GM19452 (cell line): ENCODE data around the gene HMOX2.

Experiments used
- ATAC-seq: cut with Tn5 transposase; IDR thresholded peaks from one replicate; pipeline ENCODE4 v1.9.1; 2021; ENCODE audit not compliant: unreplicated experiment

Gene HMOX2

GRCh38 chr16:4522051-4522581 is 45.9 kb downstream of the HMOX2 start:
- no peak for ATAC-seq

DNA sequence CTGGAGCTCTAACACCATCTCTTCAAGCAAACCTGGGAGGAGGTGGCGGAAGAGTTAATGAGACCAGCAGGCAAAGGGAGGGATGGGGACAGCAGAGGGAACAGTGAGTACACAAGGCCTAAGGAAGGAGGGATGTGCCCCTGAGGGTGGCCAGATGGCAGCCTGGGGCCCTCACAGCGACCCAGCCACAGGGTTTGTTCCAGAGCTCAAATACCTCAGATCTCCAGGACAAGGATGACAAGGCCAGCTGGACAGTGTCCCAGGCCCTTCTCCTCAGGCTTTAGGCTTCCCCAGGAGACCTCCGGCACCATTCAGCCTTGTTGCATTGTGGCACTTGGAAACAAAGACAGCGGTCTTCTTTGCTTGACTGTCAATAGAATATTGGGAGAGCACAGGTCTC is 47.5 kb downstream of the HMOX2 start:
- ATAC-seq, result no peak

- ATAC-seq, result no peak
Measured at GRCh38 chr16:4524571-4524970, 48.4 kb downstream of the HMOX2 start.

GRCh38 chr16:4525069-4525468 is 48.9 kb downstream of the HMOX2 start:
- no peak for ATAC-seq

GRCh38 chr16:4525634-4526277 is 49.6 kb downstream of the HMOX2 start:
- no peak for ATAC-seq

GRCh38 chr16:4529085-4530060 is 53.2 kb downstream of the HMOX2 start:
- no peak for ATAC-seq

GRCh38 chr16:4531811-4532210 is 55.6 kb downstream of the HMOX2 start:
- ATAC-seq, result no peak

DNA sequence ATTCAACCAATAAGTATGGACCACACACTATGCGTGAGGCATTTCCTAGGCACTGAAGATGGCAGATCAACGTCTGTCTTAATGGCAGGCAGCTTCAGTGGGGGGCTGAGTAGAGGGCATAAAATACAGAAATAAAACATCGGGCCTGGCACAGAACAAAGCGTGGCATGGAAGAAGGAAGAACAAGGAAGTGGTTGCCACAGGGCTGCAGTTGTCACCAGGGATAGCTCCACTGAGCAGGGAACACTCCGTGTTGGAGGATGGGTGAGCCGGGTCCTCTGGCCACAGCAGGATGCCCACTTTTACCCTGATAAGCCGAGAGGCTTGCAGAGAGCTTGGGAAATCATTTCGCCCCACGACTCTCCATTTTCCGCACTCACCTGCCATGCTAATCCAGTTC is 56.0 kb downstream of the HMOX2 start:
- ATAC-seq, result no peak

- ATAC-seq, result no peak
Measured at GRCh38 chr16:4533490-4533889, 57.3 kb downstream of the HMOX2 start.

GRCh38 chr16:4534151-4534790 is 58.1 kb downstream of the HMOX2 start:
- ATAC-seq, result no peak

- no peak for ATAC-seq
Measured at GRCh38 chr16:4535627-4536108, 59.5 kb downstream of the HMOX2 start.

DNA sequence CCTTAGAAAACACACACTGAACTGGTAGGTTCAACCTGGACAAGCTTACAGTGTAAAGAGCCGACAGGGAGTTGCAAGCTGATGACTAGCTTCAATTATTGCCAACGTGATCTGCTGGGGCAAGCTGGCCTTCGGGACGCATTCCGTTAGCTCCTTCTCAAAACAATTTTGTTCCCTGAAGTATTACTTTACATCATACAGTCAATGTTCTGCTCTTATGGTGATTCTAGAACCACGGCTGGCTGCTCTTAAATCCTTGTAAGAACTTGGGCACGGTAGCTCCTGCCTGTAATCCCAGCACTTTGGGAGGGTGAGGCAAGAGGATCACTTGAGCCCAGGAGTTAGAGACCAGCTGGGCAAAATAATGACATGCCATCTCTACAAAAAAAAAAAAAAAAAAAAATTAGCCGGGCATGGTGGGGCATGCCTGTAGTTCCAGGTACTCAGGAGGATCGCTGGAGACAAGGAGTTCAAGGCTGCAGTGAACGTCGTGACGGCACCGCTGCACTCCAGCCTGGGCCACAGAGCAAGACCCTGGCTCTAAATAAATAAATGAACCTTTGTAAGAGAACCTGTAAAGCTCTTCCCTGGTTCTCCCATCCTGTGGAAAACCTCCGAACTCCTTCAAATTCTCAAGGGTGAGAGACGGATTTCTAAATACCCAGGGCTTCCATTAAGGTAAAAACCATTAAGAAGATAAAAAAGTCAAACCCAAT is 60.4 kb downstream of the HMOX2 start:
- no peak for ATAC-seq

DNA sequence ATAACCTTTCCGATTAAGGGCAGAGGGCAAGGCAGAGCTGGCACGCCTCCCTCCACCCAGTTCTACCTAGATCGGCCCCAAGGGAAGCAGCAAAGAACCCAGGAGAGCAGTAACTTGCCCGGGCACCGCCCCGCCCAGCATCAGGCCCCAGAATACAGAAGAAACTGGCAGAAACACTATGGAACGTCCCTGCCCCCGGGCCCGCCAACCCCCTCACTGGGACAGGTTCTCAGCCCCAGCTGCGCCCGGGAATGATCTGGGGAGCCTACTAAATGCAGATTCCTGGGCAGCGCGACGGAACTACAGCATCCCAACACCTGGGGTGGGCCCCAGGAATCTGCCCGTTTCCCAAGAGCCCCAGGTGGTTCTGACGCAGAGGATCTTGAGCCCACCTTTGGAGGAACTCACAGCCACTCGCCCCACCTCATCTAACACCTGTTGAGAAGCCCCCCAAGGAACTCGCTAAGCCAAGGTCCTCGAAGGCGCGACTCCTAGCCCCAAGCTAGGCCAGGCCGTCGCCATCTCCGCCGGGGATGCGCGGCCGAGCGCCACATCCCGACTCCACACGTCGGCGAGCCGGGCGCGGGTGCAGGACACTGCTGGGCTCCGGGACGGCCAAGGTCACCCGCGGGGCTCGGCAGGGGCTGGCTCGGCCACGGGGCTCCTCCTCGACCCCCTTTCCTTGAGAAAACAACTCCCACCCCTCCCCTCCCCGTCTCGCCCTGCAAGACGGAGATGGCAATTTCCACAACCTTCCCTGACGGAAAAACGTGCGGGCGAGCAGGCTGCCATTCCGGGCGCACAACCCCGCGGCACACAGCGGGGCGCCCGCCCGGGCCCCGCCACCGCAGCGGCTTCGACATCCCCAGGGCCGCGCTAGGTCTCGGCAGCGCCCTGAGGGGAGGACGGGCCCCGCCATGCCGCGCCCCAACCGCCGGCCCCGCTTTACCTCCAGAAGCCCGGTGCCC is 61.5 kb downstream of the HMOX2 start:
- peak; percentile 20 for ATAC-seq

- ATAC-seq, result peak; percentile 61
Measured at GRCh38 chr16:4538350-4539235, 62.4 kb downstream of the HMOX2 start, which contains the start of gene CDIP1. Gene CDIP1 (minus strand): TSS chr16:4538773. CDS start chr16:4514130, 24,643 bp downstream.

DNA sequence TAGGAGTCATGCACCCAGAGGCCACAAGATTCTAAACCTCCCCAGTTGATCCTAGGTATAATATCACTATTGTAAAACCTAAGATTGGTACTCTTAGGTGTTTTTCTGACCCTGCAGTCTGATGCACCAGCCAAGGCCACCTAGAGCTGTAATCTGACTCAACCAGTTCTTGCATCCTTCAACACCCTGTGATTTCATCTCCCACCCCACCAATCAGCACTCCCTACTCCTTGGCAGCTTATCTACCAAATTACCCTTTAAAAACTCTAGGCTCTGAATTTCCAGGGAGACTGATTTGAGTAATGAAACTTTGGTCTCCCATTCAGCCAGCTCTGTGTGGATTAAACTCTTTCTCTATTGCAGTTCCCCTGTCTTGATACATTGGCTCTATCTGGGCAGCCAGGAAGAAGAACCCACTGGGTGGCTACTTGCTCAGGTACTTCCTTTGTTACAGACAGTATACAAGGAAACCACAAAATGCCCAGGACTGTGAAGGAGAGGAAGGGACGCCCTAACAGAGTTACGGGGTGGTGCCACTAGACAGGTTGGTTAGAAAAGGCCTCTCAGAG is 63.6 kb downstream of the HMOX2 start:
- no peak for ATAC-seq

GRCh38 chr16:4544473-4544872 is 68.3 kb downstream of the HMOX2 start:
- no peak for ATAC-seq

DNA sequence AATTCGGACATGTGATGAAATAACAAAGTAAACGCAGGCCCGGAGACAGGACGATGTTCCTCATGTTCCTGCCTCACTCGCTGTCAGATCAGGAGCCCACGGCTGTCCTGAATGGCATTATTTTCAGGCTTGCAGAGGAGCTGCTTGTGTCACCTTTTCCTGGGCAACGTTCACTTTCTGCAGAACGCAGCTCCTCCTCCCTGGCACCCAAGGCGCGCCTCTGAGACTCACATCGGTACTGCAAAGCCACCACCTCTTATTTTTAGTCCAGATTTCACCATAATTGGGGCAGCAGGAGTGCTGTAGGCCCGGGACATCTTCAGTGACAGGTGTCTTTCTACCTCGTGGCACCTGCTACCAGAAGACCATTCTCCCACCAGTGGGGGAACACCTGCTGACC is 71.9 kb downstream of the HMOX2 start:
- ATAC-seq, result no peak

DNA sequence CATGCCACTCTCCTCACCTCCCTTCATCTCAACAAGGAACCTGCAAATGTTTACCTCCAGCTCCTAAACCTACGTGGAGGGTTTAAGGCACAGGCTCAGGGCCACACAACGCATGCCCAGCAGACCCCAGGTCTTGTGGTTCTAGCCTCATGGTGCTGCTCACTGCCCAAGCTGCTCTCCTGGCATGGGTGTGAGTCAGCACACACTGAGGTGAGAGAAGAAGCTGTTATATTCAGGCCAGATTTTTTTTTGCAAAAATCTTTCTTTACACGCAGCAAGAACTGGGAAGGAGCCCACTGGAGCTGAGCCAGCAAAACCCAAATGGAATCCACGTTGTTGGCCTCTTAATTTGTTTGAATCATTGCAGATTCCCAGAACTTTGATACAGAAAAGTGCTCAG is 74.4 kb downstream of the HMOX2 start:
- no peak for ATAC-seq
